B cell (primary cell): ENCODE measurements around the gene IL1RAPL1. TPM values are rescaled to one million over a fixed set of nuclear protein-coding genes. Genes with fewer than 3 reads are reported as not detected.

Experiments used
- ATAC-seq: fragments of 200-7000 bp; cut with Tn5 transposase; one replicate; pipeline ENCODE4 v1.10.0; 2021; ENCODE audit warnings: low read depth, mild to moderate bottlenecking, moderate number of reproducible peaks, moderate library complexity
- CTCF ChIA-PET: fragments of 350-600 bp; sonication (Branson Sonifier 250); formaldehyde crosslinking; loops from one replicate; lab custom pipeline; 2021; ENCODE audit warnings: antibody characterized with exemption, inconsistent platforms; lab: Charles Lee
- POLR2A ChIA-PET: fragments of 350-600 bp; sonication (Branson Sonifier 250); formaldehyde crosslinking; loops from one replicate; lab custom pipeline; 2021; ENCODE audit warnings: antibody characterized with exemption; lab: Charles Lee
- DNase-seq: peaks from one replicate; pipeline ENCODE4 v3.0.0; 2013
- H2AFZ ChIP-seq: 2 replicates; pipeline ENCODE4 v1.6.1; 2012; ENCODE audit warnings: mild to moderate bottlenecking, low read depth, low read length; ENCODE audit not compliant: insufficient read depth, poor library complexity, severe bottlenecking
- H3K27ac ChIP-seq, 2 donors: 1 replicate in 1 of 2; 2 replicates in 1 of 2; pipeline ENCODE4 v1.5.1; 2012 to 2013; ENCODE audit warnings: low read length in 2 of 2, mild to moderate bottlenecking in 2 of 2, moderate library complexity in 1 of 2
- H3K27me3 ChIP-seq, 4 experiments: fragments of 200-600 bp in 1 of 4; sonication (generic) in 1 of 4; replicated peaks in 1 of 4; 1 replicate in 2 of 4; 2 replicates in 2 of 4; pipeline versions ENCODE4 v1.6.1 to v1.7.0; 2013 to 2016; ENCODE audit warnings: low read length in 3 of 4, mild to moderate bottlenecking in 2 of 4, mixed read lengths in 1 of 4, moderate library complexity in 1 of 4; ENCODE audit not compliant: insufficient read depth in 4 of 4, control insufficient read depth in 3 of 4; ENCODE audit errors: control extremely low read depth in 1 of 4
- H3K36me3 ChIP-seq, 2 experiments: replicated peaks in 1 of 2; 1 replicate in 1 of 2; 2 replicates in 1 of 2; pipeline versions ENCODE4 v1.6.1 to v1.7.1; 2013; ENCODE audit warnings: low read length in 1 of 2; ENCODE audit not compliant: insufficient read depth in 2 of 2, control insufficient read depth in 1 of 2; ENCODE audit errors: control extremely low read depth in 1 of 2, extremely low read depth in 1 of 2
- H3K4me1 ChIP-seq, 2 donors: fragments of 200-600 bp in 1 of 2; sonication (generic) in 1 of 2; 1 replicate in 1 of 2; 2 replicates in 1 of 2; pipeline versions ENCODE4 v1.5.1 to v1.6.1; 2013 to 2017; ENCODE audit warnings: low read length in 2 of 2; ENCODE audit not compliant: control insufficient read depth in 2 of 2, insufficient read depth in 2 of 2
- H3K4me2 ChIP-seq: replicated peaks from 2 replicates; pipeline ENCODE3; 2012; ENCODE audit warnings: mild to moderate bottlenecking, low read depth, low read length; ENCODE audit not compliant: poor library complexity, severe bottlenecking
- H3K4me3 ChIP-seq, 5 experiments: fragments of 200-600 bp in 1 of 5; sonication (generic) in 1 of 5; 1 replicate in 3 of 5; 2 replicates in 2 of 5; pipeline versions ENCODE4 v1.5.1 to v1.7.0; 2011 to 2016; ENCODE audit warnings: low read length in 4 of 5, mild to moderate bottlenecking in 4 of 5, low read depth in 2 of 5, control low read depth in 1 of 5, moderate library complexity in 1 of 5; ENCODE audit not compliant: insufficient read depth in 1 of 5; ENCODE audit errors: control extremely low read depth in 1 of 5, extremely low read depth in 1 of 5
- H3K79me2 ChIP-seq: fragments of 200-600 bp; sonication (generic); one replicate; pipeline ENCODE4 v1.6.0; 2016; ENCODE audit warnings: low read length; ENCODE audit not compliant: control insufficient read depth, insufficient read depth
- H3K9ac ChIP-seq: fragments of 200-600 bp; sonication (generic); 2 replicates; pipeline ENCODE4 v1.6.1; 2017; ENCODE audit warnings: mild to moderate bottlenecking, low read length, moderate library complexity
- H3K9me3 ChIP-seq, 3 donors: one replicate each; pipeline versions ENCODE4 v1.6.1 to v1.7.1; 2013; ENCODE audit warnings: low read length in 2 of 3; ENCODE audit not compliant: control insufficient read depth in 2 of 3, insufficient read depth in 1 of 3; ENCODE audit errors: control extremely low read depth in 1 of 3
- H4K20me1 ChIP-seq: 2 replicates; pipeline ENCODE4 v1.6.0; 2012; ENCODE audit warnings: mild to moderate bottlenecking, low read length; ENCODE audit not compliant: insufficient read depth, control insufficient read depth, poor library complexity, severe bottlenecking
- H3K27ac Mint-ChIP-seq: one replicate; pipeline ENCODE4 v1.8.0; 2021; ENCODE audit warnings: mixed read lengths
- H3K27me3 Mint-ChIP-seq: one replicate; pipeline ENCODE4 v1.8.0; 2021; ENCODE audit warnings: mixed read lengths
- H3K4me1 Mint-ChIP-seq: one replicate; pipeline ENCODE4 v1.8.0; 2021; ENCODE audit warnings: mixed read lengths
- H3K4me3 Mint-ChIP-seq: one replicate; pipeline ENCODE4 v1.8.0; 2021; ENCODE audit warnings: mixed read lengths
- H3K9me3 Mint-ChIP-seq: one replicate; pipeline ENCODE4 v1.8.0; 2022; ENCODE audit warnings: mixed read lengths; ENCODE audit not compliant: insufficient read depth
- EZH2 ChIP-seq: IDR thresholded peaks from 2 replicates; pipeline ENCODE4 v1.6.1; 2012; ENCODE audit warnings: borderline replicate concordance, low read depth, mild to moderate bottlenecking, moderate library complexity, low read length; ENCODE audit not compliant: insufficient read depth, poor library complexity, severe bottlenecking
- WGBS: methylation state at CpG from one replicate; pipeline ENCODE4 v1.1.5; 2013; ENCODE audit warnings: missing lambda C conversion rate; ENCODE audit not compliant: insufficient coverage; 5-methylcytosine and 5-hydroxymethylcytosine counted together
- intact Hi-C: fragments of 100-400 bp; cut with micrococcal nuclease; formaldehyde crosslinking; loops from one replicate; pipeline ENCODE4 v1.10.0; 2022
- polyA plus RNA-seq: library from polyadenylated mRNA; depleted of rRNA; stranded (reverse); fragments of >200 nt; gene quantifications from 2 replicates; pipeline ENCODE4 v1.2.3, GENCODE V29; 2012
- total RNA-seq, 2 donors: library from RNA; stranded (reverse); fragments of 120-200 nt in 1 of 2; gene quantifications; 1 replicate in 1 of 2; 2 replicates in 1 of 2; pipeline versions ENCODE4 v1.2.3 to v1.2.4, GENCODE V29; 2013 to 2022
- TF ChIP-seq, protein P1 (sequence below): fragments of 200-600 bp; IDR thresholded peaks from one replicate; pipeline ENCODE4 v1.8.0; 2022; ENCODE audit warnings: antibody characterized with exemption, mild to moderate bottlenecking

IL1RAPL1 gene
- total and polyA plus RNA-seq, 2 donors (not counting 1 experiment from before 2014, with no cell fraction given): not detected

DNA sequence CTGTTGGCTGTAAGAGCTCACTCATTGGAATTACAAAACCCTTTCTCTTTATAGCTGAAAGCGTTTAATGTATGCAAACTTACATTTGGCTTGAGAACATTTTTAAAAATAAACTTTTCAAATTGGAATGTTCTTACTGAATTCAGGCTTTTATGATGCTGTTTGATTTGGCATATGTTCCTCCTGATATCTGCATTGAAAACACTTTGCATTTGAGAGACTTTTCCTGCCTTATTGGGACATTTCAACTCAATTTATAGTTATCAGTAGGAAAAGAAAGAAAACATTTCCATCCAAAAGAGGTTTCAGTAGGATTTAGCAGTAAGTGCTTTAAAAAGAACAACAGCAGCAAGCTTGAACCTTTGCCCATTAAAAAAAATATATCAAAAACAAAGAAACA is 520.0 kb downstream of the IL1RAPL1 start:
- ChIA-PET POLR2A (no interaction called here), CTCF (no interaction called here)
- Histone ChIP-seq H3K4me1 (no peaks in the 10 kb centered on the region), H2AFZ (no peak overlapping the region), H4K20me1 (no peaks in the 10 kb centered on the region), H3K4me2 (no peak overlapping the region), H3K9ac (no peak overlapping the region), H3K4me3 (no peak overlapping the region), H3K27me3 (no peaks in the 10 kb centered on the region), H3K79me2 (no peaks in the 10 kb centered on the region), H3K9me3 (no peaks in the 10 kb centered on the region), H3K36me3 (no peaks in the 10 kb centered on the region), H3K27ac (no peak overlapping the region)
- no peak for DNase-seq
- H3K4me3 Mint-ChIP-seq: no peak overlapping the region
- no peaks in the 10 kb centered on the region for H3K4me1 Mint-ChIP-seq
- H3K9me3 Mint-ChIP-seq: peaks cover 5% of the 10 kb centered on the region
- intact Hi-C loops: no loop called here
- H3K27me3 Mint-ChIP-seq: no peaks in the 10 kb centered on the region
- no CpG with 5 or more reads among the region's 1 CpG for WGBS
- no peak overlapping the region for H3K27ac Mint-ChIP-seq
- ATAC-seq: no peak
- no peak for TF ChIP-seq EZH2
- TF ChIP-seq, protein P1, sequence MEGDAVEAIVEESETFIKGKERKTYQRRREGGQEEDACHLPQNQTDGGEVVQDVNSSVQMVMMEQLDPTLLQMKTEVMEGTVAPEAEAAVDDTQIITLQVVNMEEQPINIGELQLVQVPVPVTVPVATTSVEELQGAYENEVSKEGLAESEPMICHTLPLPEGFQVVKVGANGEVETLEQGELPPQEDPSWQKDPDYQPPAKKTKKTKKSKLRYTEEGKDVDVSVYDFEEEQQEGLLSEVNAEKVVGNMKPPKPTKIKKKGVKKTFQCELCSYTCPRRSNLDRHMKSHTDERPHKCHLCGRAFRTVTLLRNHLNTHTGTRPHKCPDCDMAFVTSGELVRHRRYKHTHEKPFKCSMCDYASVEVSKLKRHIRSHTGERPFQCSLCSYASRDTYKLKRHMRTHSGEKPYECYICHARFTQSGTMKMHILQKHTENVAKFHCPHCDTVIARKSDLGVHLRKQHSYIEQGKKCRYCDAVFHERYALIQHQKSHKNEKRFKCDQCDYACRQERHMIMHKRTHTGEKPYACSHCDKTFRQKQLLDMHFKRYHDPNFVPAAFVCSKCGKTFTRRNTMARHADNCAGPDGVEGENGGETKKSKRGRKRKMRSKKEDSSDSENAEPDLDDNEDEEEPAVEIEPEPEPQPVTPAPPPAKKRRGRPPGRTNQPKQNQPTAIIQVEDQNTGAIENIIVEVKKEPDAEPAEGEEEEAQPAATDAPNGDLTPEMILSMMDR: no peak

DNA sequence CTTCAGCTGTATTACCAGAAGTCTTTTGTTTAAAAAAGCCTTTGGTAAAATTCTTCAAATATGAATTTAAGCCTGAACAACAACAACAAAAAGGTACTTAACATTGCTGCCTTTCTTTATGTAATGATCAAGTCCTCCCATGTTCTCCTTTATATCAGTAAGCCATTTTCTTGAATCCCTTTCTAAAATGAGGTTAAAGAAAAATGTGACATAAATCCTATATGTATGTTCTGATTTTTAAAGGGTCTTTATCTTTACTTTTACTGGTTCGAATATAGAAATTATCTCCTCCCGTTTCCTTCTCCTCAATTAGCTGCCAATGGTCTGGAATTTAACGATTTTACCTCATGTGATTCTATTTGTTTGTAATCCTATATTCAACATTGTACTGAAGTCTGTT is 522.8 kb downstream of the IL1RAPL1 start:
- H3K36me3 ChIP-seq: no peaks in the 10 kb centered on the region
- ChIA-PET CTCF (no interaction called here), POLR2A (no interaction called here)
- ATAC-seq (no peak), DNase-seq (no peak)
- TF ChIP-seq, protein P1: no peak
- no peak for TF ChIP-seq EZH2
- no peaks in the 10 kb centered on the region for H3K79me2 ChIP-seq
- H2AFZ ChIP-seq: no peak overlapping the region
- no CpG with 5 or more reads among the region's 3 CpGs for whole genome bisulfite sequencing
- no peaks in the 10 kb centered on the region for H3K27me3 ChIP-seq
- no peaks in the 10 kb centered on the region for H4K20me1 ChIP-seq
- no peaks in the 10 kb centered on the region for H3K4me1 ChIP-seq
- Mint-ChIP-seq H3K9me3 (no peaks in the 10 kb centered on the region), H3K4me1 (no peaks in the 10 kb centered on the region), H3K27ac (no peak overlapping the region), H3K27me3 (no peaks in the 10 kb centered on the region), H3K4me3 (no peak overlapping the region)
- no peak overlapping the region for H3K4me3 ChIP-seq
- H3K4me2 ChIP-seq: no peak overlapping the region
- intact Hi-C loops: no loop called here
- H3K9ac ChIP-seq: no peak overlapping the region
- no peak overlapping the region for H3K27ac ChIP-seq
- no peaks in the 10 kb centered on the region for H3K9me3 ChIP-seq
